AG10803 (cell line): Measurements from ENCODE around the gene PPME1.
A peak's percentile ranks its signal among the peaks of the same experiment; 100 is the strongest.
"Not testable (repeated sequence)": the region's sequence is repeated elsewhere in the genome, so short reads cannot be mapped to it uniquely, and the experiment has no call there.

Experiments
- DNase-seq: peaks from one replicate; pipeline ENCODE4 v3.0.0; 2010; ENCODE audit warnings: low read depth
- H3K4me3 ChIP-seq: 2 replicates; pipeline ENCODE4 v1.5.1; 2011; ENCODE audit warnings: mild to moderate bottlenecking, low read length, control low read depth
- TF ChIP-seq, protein P1 (sequence below): conservative IDR thresholded peaks from 2 replicates; pipeline ENCODE4 v1.5.1; 2011; ENCODE audit warnings: mild to moderate bottlenecking, low read length, control low read depth, inconsistent platforms

The PPME1 gene, protein sequence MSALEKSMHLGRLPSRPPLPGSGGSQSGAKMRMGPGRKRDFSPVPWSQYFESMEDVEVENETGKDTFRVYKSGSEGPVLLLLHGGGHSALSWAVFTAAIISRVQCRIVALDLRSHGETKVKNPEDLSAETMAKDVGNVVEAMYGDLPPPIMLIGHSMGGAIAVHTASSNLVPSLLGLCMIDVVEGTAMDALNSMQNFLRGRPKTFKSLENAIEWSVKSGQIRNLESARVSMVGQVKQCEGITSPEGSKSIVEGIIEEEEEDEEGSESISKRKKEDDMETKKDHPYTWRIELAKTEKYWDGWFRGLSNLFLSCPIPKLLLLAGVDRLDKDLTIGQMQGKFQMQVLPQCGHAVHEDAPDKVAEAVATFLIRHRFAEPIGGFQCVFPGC

DNA sequence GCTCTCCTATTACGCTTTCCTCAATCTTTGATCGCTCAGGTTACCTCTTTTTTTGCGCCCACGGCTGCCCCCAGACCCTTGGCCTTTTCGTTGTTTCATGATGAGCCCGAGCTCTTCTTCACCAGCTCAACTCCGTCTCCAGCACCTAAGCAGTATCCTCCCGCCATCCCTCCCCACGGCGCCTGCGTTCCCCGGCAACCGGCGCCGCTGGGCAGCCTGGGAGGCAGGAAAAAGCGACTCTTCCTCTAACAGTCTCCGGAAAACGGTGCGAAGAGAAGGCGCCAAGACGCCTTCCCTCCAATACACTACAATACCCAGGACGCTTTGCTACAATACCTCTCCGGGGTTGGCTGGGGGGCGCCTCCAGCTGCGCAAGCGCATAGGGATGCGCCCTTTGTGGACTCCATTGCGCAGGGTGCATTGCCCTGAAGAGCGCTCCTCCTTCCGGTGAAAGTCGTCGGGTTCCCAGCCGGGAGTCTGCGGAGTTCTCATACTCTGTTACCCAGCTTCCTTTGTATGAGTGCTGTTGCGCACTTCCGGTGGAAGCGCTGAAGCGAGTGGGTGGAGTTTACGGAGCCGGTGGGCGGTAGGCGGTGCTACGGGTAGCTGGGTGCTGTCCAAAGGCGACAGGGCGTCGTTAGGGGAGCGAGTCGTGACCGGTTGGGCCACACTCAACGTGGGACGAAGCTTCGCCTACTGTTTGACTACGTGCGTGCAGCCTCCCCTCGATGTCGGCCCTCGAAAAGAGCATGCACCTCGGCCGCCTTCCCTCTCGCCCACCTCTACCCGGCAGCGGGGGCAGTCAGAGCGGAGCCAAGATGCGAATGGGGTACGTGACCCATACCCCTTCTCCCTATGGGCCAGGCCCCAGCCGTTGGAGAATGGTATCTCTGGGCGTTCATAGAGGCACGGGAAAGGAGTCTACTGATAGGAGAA, at the start of gene PPME1, which contains the start of gene C2CD3:
Gene PPME1, plus strand, starts transcription at position 596 of the 936 bp plus-strand sequence. Its CDS starts 133 bp downstream, at position 729.
Gene C2CD3, minus strand, starts transcription at position 309 of the 936 bp plus-strand sequence. Its CDS starts 210 bp downstream, at position 99.
- peak within 1 kb of the TSS; percentile 98 for H3K4me3 ChIP-seq
- TF ChIP-seq, protein P1, sequence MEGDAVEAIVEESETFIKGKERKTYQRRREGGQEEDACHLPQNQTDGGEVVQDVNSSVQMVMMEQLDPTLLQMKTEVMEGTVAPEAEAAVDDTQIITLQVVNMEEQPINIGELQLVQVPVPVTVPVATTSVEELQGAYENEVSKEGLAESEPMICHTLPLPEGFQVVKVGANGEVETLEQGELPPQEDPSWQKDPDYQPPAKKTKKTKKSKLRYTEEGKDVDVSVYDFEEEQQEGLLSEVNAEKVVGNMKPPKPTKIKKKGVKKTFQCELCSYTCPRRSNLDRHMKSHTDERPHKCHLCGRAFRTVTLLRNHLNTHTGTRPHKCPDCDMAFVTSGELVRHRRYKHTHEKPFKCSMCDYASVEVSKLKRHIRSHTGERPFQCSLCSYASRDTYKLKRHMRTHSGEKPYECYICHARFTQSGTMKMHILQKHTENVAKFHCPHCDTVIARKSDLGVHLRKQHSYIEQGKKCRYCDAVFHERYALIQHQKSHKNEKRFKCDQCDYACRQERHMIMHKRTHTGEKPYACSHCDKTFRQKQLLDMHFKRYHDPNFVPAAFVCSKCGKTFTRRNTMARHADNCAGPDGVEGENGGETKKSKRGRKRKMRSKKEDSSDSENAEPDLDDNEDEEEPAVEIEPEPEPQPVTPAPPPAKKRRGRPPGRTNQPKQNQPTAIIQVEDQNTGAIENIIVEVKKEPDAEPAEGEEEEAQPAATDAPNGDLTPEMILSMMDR: peak; percentile 46
- peak; percentile 99 for DNase-seq

DNA sequence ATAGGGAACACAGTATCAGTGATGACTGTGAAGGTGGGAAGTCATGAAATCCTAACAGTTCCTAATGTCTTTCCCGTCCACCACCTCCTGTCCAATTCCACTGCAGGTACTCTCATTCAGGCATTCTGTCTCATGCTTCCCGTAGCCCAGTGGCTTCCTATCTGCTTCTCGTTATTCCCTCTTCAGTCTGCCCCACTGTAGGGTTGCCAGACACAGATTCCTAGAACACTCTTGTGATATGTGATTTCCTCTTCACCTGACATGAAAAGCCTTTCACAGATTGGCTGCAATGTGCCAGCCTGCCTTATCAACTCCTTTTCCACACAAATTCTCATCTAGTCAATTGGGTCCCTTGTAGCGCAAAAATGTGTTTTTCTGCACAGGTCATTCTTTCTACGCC, 49.3 kb upstream of the PPME1 start:
- H3K4me3 ChIP-seq: no peak overlapping the region
- DNase-seq: no peak
- TF ChIP-seq, protein P1: no peak

DNA sequence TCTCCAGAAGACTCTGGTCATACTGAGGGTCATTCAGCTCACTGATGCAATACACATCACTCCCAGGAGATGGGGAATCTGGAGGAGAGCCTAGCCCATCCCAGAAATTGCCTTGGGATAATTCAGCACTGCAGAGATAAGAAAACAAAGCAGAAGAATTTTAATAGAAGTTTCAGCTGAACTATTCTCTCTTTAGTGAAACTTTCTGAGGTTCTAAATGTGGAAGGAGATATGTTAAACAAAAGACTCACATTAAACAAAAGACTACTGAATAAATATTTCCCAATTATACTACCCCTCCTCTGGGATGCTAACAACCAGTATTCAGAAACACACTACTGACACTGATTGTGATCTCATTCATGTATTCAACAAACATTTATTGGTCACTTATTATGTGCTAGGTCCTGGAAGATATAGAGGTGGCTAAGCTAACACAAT, 48.1 kb upstream of the PPME1 start:
- TF ChIP-seq, protein P1: no peak; the same call in 1 of the 2 replicates
- no peak for DNase-seq
- no peak overlapping the region for H3K4me3 ChIP-seq

DNA sequence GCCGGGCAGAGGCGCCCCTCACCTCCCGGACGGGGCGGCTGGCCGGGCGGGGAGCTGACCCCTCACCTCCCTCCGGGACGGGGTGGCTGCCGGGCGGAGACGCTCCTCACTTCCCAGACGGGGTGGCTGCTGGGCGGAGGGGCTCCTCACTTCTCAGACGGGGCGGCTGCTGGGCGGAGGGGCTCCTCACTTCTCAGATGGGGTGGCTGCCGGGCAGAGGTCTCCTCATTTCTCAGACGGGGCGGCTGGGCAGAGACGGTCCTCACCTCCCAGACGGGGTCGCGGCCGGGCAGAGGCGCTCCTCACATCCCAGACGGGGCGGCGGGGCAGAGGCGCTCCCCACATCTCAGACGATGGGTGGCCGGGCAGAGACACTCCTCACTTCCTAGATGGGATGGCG, 42.0 kb upstream of the PPME1 start:
- DNase-seq, H3K4me3 ChIP-seq: not testable (repeated sequence)

DNA sequence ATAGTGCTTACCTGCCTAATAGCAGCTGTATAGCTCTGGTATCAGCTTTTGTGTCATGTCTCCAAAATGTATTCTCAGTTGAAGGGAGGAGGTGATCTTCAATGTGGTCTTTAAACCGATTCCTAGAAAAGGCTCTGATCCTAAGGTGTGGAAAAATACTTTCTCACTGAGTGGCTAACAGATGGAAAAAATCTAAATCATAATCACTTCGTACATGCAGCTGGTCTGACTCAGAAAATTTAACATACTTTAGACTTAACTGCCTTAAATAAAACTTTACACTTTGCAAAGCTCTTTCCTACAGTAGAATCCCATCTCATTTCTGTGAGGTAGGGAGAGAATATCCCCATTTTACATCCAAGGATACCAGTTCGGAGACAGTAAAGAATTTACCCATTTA, 38.3 kb upstream of the PPME1 start:
- TF ChIP-seq, protein P1: no peak
- DNase-seq: no peak
- H3K4me3 ChIP-seq: no peak overlapping the region

DNA sequence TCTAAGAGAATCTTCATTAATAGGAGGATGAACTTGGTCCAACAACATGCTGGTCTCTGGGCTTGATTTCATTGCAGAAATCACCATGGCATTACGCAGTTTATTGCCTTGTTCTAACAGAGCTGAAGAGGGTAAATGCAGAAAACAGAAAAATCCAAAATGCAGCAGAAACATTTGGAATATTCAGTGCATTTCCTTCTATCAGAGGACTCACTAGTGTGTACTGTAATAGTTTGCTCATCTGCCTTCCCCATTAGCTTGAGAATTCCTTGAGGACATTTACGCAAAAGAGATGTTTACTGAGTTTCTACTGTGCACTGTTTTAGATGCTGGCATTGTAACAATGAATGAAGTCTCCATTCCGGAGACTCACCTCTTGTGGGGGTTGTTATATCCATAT, 37.7 kb upstream of the PPME1 start:
- TF ChIP-seq, protein P1: no peak
- DNase-seq: no peak

DNA sequence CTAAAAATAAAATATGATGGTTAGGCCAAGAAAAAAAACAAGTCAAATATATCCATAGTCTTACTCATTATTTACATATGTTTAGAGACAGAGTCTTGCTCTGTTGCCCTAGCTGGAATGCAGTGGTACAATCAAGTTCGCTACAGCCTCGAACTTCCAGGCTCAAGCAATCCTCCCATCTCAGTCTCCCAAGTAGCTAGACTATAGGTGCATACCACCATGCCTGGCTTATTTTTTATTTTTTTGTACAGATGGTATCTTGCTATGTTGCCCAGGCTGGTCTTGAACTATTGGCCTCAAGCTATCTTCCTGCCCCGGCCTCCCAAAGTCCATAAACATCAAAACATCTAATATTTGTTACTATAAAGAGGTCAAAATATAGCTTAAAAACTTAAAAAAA, 36.4 kb upstream of the PPME1 start:
- H3K4me3 ChIP-seq: no peak overlapping the region
- DNase-seq: no peak
- TF ChIP-seq, protein P1: no peak

More for the DNA sequence above, 37.7 kb upstream of the PPME1 start:
- no peak overlapping the region for H3K4me3 ChIP-seq
